Adipocyte (in vitro differentiated cells): Measurements from ENCODE around the gene STEAP2.
A peak's percentile ranks its signal among the peaks of the same experiment; 100 is the strongest.
"Not testable (repeated sequence)": the region's sequence is repeated elsewhere in the genome, so short reads cannot be mapped to it uniquely, and the experiment has no call there.

ENCODE experiments used
- DNase-seq: peaks from one replicate; pipeline ENCODE4 v3.0.0-alpha.2; 2015; ENCODE audit warnings: low read depth
- H3K27me3 ChIP-seq: replicated peaks from 2 replicates; pipeline ENCODE4 v1.7.0; 2013; ENCODE audit warnings: mild to moderate bottlenecking, low read length, moderate library complexity; ENCODE audit not compliant: control insufficient read depth, insufficient read depth
- H3K36me3 ChIP-seq: 2 replicates; pipeline ENCODE4 v1.7.0; 2013; ENCODE audit warnings: low read length, mild to moderate bottlenecking, moderate library complexity; ENCODE audit not compliant: control insufficient read depth, insufficient read depth, severe bottlenecking
- H3K4me1 ChIP-seq: 2 replicates; pipeline ENCODE4 v1.7.0; 2013; ENCODE audit warnings: mild to moderate bottlenecking, low read length, moderate library complexity; ENCODE audit not compliant: control insufficient read depth, insufficient read depth
- H3K4me3 ChIP-seq: 2 replicates; pipeline ENCODE4 v1.7.0; 2013; ENCODE audit warnings: mild to moderate bottlenecking, low read length, moderate library complexity
- H3K9ac ChIP-seq: 2 replicates; pipeline ENCODE4 v1.7.0; 2013; ENCODE audit warnings: mild to moderate bottlenecking, low read length, moderate library complexity
- H3K9me3 ChIP-seq: 2 replicates; pipeline ENCODE4 v1.7.0; 2013; ENCODE audit warnings: mild to moderate bottlenecking, low read length, moderate library complexity; ENCODE audit not compliant: control insufficient read depth

Gene STEAP2

GRCh38 chr7:90250601-90251303, 39.2 kb downstream of the STEAP2 start:
- H3K27me3 ChIP-seq: no peaks in the 10 kb centered on the region

GRCh38 chr7:90251304-90251635, 39.7 kb downstream of the STEAP2 start:
- peak overlapping the region; percentile 69 for H3K4me3 ChIP-seq
- H3K9ac ChIP-seq: peak overlapping the region; percentile 84
- DNase-seq: no peak
- H3K36me3 ChIP-seq: no peaks in the 10 kb centered on the region
- no peaks in the 10 kb centered on the region for H3K9me3 ChIP-seq
- H3K27me3 ChIP-seq: no peaks in the 10 kb centered on the region
- peaks cover 50% of the 10 kb centered on the region for H3K4me1 ChIP-seq

More at GRCh38 chr7:90250601-90251303, 39.2 kb downstream of the STEAP2 start:
- no peaks in the 10 kb centered on the region for H3K36me3 ChIP-seq
- peaks cover 55% of the 10 kb centered on the region for H3K4me1 ChIP-seq
- peak overlapping the region; percentile 69 for H3K4me3 ChIP-seq
- peak; percentile 72 for DNase-seq
- peak overlapping the region; percentile 84 for H3K9ac ChIP-seq
- H3K9me3 ChIP-seq: no peaks in the 10 kb centered on the region

GRCh38 chr7:90256011-90256410, 44.5 kb downstream of the STEAP2 start:
- not testable (repeated sequence) for H3K9me3 ChIP-seq, H3K36me3 ChIP-seq, H3K9ac ChIP-seq, DNase-seq, H3K27me3 ChIP-seq, H3K4me3 ChIP-seq
- H3K4me1 ChIP-seq: peaks cover 23% of the 10 kb centered on the region

DNA sequence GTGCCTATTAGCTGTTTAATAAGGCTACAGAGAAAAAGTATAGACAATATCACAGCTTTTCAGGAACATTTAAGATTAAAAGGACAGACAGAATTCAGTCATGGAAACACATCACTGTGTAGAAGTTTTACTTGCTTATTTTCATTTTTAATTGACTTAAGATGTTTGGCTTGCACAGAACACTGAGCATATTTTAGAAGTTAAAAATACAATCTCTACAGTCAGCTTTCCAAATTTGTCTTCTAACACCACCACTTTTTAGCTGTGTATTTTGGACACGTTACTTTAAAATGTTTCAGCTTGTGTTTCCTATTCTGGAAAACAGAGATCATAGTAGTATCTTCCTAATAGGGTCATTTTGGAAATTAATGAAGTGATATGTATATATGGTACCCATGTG, 45.2 kb downstream of the STEAP2 start:
- Histone ChIP-seq H3K27me3 (no peaks in the 10 kb centered on the region), H3K36me3 (no peaks in the 10 kb centered on the region), H3K4me1 (peaks cover 16% of the 10 kb centered on the region), H3K4me3 (peak overlapping the region; percentile 16), H3K9me3 (no peaks in the 10 kb centered on the region), H3K9ac (peak overlapping the region; percentile 41)
- DNase-seq: peak; percentile 40

- no peaks in the 10 kb centered on the region for H3K27me3 ChIP-seq
Observed at GRCh38 chr7:90261441-90261840, 49.9 kb downstream of the STEAP2 start.

DNA sequence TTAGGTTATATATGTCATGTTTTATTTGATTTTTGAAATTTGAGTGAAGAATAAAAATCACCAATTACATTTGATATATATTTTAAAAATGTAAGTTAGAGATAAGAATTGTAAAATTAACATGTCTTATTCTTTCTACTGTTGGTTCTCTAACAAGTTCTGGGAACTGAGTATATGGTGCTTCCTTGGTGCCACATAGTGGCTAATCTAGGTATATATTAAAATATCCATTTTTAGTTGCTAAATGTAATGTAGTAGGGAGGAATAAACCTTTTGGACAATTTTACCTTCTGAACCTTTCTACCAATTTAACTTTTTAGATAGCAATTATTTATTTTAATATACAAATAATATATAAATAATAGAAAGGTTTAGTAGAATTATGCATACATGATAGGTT, 50.9 kb downstream of the STEAP2 start:
- Histone ChIP-seq H3K4me1 (peaks cover 24% of the 10 kb centered on the region), H3K36me3 (no peaks in the 10 kb centered on the region), H3K4me3 (no peak overlapping the region), H3K9me3 (no peaks in the 10 kb centered on the region), H3K27me3 (no peaks in the 10 kb centered on the region), H3K9ac (peak overlapping the region; percentile 41)
- peak; percentile 79 for DNase-seq

More at GRCh38 chr7:90261441-90261840, 49.9 kb downstream of the STEAP2 start:
- H3K9ac ChIP-seq: peak overlapping the region; percentile 41
- no peaks in the 10 kb centered on the region for H3K9me3 ChIP-seq
- no peak overlapping the region for H3K4me3 ChIP-seq
- no peak for DNase-seq
- peaks cover 23% of the 10 kb centered on the region for H3K4me1 ChIP-seq
- no peaks in the 10 kb centered on the region for H3K36me3 ChIP-seq

GRCh38 chr7:90266808-90267207, 55.3 kb downstream of the STEAP2 start:
- Histone ChIP-seq H3K4me3 (peak overlapping the region; percentile 73), H3K36me3 (no peaks in the 10 kb centered on the region), H3K9me3 (no peaks in the 10 kb centered on the region), H3K9ac (peak overlapping the region; percentile 83), H3K4me1 (peaks cover 58% of the 10 kb centered on the region), H3K27me3 (no peaks in the 10 kb centered on the region)
- peak; percentile 78 for DNase-seq

GRCh38 chr7:90267263-90267858, 55.8 kb downstream of the STEAP2 start:
- Histone ChIP-seq H3K9me3 (no peaks in the 10 kb centered on the region), H3K9ac (peak overlapping the region; percentile 83), H3K4me1 (peaks cover 63% of the 10 kb centered on the region), H3K36me3 (no peaks in the 10 kb centered on the region), H3K4me3 (peak overlapping the region; percentile 73), H3K27me3 (no peaks in the 10 kb centered on the region)
- DNase-seq: no peak

GRCh38 chr7:90269163-90269562, 57.6 kb downstream of the STEAP2 start:
- DNase-seq: no peak
- H3K9ac ChIP-seq: no peak overlapping the region
- H3K36me3 ChIP-seq: no peaks in the 10 kb centered on the region
- no peak overlapping the region for H3K4me3 ChIP-seq
- no peaks in the 10 kb centered on the region for H3K9me3 ChIP-seq
- H3K4me1 ChIP-seq: peaks cover 73% of the 10 kb centered on the region
- no peaks in the 10 kb centered on the region for H3K27me3 ChIP-seq

GRCh38 chr7:90270431-90271178, 59.1 kb downstream of the STEAP2 start:
- H3K9ac ChIP-seq: peak overlapping the region; percentile 44
- H3K4me1 ChIP-seq: peaks cover 69% of the 10 kb centered on the region
- H3K4me3 ChIP-seq: no peak overlapping the region
- no peaks in the 10 kb centered on the region for H3K9me3 ChIP-seq
- no peaks in the 10 kb centered on the region for H3K36me3 ChIP-seq
- DNase-seq: no peak
- no peaks in the 10 kb centered on the region for H3K27me3 ChIP-seq

DNA sequence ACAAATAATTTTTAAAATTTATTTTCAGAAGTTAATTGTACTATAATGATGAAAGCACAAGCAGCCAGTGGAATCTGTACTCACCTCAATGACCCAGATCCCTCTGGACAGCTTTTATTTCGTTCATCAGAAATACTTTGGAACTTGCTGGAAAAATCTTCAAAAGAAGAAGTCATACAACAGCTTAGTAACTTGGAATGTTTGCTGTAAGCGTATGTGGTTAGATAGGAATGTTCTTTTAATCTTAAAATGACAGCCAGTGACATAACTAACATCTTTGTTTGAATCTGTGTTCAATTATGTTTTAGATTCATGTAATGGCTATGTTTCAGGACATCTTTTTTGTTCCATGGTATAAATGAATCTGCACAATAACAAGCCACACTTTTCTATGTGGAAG, 60.2 kb downstream of the STEAP2 start:
- H3K9ac ChIP-seq: peak overlapping the region; percentile 44
- peaks cover 3% of the 10 kb centered on the region for H3K36me3 ChIP-seq
- H3K27me3 ChIP-seq: no peaks in the 10 kb centered on the region
- peak; percentile 84 for DNase-seq
- no peaks in the 10 kb centered on the region for H3K9me3 ChIP-seq
- peaks cover 59% of the 10 kb centered on the region for H3K4me1 ChIP-seq
- H3K4me3 ChIP-seq: no peak overlapping the region
